Peyer's patch (tissue), 4 donors: ENCODE measurements around the gene WWOX. TPM values are rescaled to one million over a fixed set of nuclear protein-coding genes. Genes with fewer than 3 reads are reported as not detected.

Experiments used
- DNase-seq, 3 donors: peaks; one replicate each; pipeline ENCODE4 v3.0.0-alpha.2; 2017 to 2019
- H3K27ac ChIP-seq, 4 donors: fragments of 200-600 bp; sonication (generic); one replicate each; pipeline ENCODE4 v1.5.1; 2016 to 2019
- H3K27me3 ChIP-seq, 2 donors: fragments of 200-600 bp; sonication (generic); one replicate each; pipeline ENCODE4 v1.5.1; 2019
- H3K36me3 ChIP-seq, 3 donors: fragments of 200-600 bp; sonication (generic); one replicate each; pipeline ENCODE4 v1.5.1; 2016 to 2019
- H3K4me1 ChIP-seq, 4 donors: fragments of 200-600 bp; sonication (generic); one replicate each; pipeline ENCODE4 v1.5.1; 2016 to 2019
- H3K4me3 ChIP-seq, 4 donors: fragments of 200-600 bp; sonication (generic); 1 replicate in 3 of 4; 2 replicates in 1 of 4; pipeline ENCODE4 v1.5.1; 2016 to 2019; ENCODE audit warnings: mild to moderate bottlenecking in 1 of 4
- H3K9me3 ChIP-seq, 4 donors: fragments of 200-600 bp; sonication (generic); one replicate each; pipeline ENCODE4 v1.5.1; 2016 to 2019; ENCODE audit warnings: mild to moderate bottlenecking in 1 of 4
- POLR2A ChIP-seq, 2 donors: fragments of 450-650 bp; IDR thresholded peaks; one replicate each; pipeline ENCODE4 v1.5.1; 2017; ENCODE audit warnings: antibody characterized with exemption in 2 of 2, mild to moderate bottlenecking in 2 of 2, moderate library complexity in 2 of 2
- total RNA-seq, 4 donors: library from RNA; depleted of rRNA; stranded (reverse); fragments of >200 nt; gene quantifications; one replicate each; pipeline ENCODE4 v1.1.0, GENCODE V29; 2016
- TF ChIP-seq, protein P1 (sequence below), 6 experiments: fragments of 450-650 bp in 4 of 6; fragments of 200-600 bp in 2 of 6; sonication (generic) in 1 of 6; IDR thresholded peaks; one replicate each; pipeline ENCODE4 v1.5.1; 2017 to 2019; ENCODE audit warnings: antibody characterized with exemption in 6 of 6, mild to moderate bottlenecking in 3 of 6, moderate library complexity in 1 of 6

WWOX gene
- total RNA-seq, 4 donors from 2014 or later, result 17.3 to 197 (median 57.5) TPM

DNA sequence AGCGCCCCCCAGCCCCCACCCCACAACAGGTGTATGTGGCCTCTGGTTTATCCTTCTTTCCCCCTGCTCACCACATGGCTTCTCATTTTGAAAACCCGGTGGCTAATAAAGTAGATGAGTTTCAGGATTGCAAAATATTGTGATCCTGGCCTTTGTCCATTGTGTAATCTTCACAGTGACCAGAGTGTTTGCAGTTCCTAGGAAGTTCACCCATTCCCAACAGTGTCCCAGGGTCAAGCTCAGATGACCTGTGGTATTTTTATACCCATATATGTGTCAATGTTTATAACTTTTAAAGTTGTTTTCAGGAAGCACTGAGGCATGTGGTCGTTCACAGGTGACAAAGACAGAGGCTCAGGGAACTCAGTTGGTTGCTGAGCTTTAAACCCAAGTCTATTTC is 721.9 kb downstream of the WWOX start:
- no peak for DNase-seq
- Histone ChIP-seq H3K4me3 (no peak overlapping the region), H3K4me1 (peaks cover 0 to 4% (median 0%) of the 10 kb centered on the region in 4 donors), H3K27ac (no peak overlapping the region), H3K36me3 (no peaks in the 10 kb centered on the region), H3K9me3 (no peaks in the 10 kb centered on the region), H3K27me3 (no peaks in the 10 kb centered on the region)
- TF ChIP-seq, protein P1, sequence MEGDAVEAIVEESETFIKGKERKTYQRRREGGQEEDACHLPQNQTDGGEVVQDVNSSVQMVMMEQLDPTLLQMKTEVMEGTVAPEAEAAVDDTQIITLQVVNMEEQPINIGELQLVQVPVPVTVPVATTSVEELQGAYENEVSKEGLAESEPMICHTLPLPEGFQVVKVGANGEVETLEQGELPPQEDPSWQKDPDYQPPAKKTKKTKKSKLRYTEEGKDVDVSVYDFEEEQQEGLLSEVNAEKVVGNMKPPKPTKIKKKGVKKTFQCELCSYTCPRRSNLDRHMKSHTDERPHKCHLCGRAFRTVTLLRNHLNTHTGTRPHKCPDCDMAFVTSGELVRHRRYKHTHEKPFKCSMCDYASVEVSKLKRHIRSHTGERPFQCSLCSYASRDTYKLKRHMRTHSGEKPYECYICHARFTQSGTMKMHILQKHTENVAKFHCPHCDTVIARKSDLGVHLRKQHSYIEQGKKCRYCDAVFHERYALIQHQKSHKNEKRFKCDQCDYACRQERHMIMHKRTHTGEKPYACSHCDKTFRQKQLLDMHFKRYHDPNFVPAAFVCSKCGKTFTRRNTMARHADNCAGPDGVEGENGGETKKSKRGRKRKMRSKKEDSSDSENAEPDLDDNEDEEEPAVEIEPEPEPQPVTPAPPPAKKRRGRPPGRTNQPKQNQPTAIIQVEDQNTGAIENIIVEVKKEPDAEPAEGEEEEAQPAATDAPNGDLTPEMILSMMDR (IDR thresholded peaks at IDR 0.05), result no peak
- no peak for TF ChIP-seq POLR2A (IDR thresholded peaks at IDR 0.05)

DNA sequence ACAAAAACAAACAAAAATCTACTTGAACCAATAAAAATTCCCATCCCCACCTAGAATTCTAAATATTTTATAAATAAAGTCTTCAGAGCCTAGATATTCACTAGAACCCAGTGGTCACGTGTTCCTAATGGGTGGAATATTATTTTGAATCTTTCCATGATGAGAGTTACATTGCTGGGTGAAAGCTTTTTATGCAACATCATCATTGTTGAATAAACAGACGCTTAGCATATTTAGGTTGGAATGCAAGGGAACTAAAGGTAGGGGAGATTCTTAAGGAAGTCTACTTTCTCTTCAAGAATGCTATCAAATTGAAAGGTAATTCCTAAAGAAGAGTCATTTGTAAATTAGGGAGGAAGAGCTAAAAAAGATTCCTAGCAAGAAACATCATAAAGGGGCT is 723.1 kb downstream of the WWOX start:
- peaks cover 0 to 2% (median 0%) of the 10 kb centered on the region in 4 donors for H3K4me1 ChIP-seq
- TF ChIP-seq, protein P1 (IDR thresholded peaks at IDR 0.05), result no peak
- TF ChIP-seq POLR2A (IDR thresholded peaks at IDR 0.05), result no peak
- H3K9me3 ChIP-seq, result no peaks in the 10 kb centered on the region
- DNase-seq, result no peak
- H3K27ac ChIP-seq, result no peak overlapping the region
- no peak overlapping the region for H3K4me3 ChIP-seq
- no peaks in the 10 kb centered on the region for H3K27me3 ChIP-seq
- no peaks in the 10 kb centered on the region for H3K36me3 ChIP-seq

DNA sequence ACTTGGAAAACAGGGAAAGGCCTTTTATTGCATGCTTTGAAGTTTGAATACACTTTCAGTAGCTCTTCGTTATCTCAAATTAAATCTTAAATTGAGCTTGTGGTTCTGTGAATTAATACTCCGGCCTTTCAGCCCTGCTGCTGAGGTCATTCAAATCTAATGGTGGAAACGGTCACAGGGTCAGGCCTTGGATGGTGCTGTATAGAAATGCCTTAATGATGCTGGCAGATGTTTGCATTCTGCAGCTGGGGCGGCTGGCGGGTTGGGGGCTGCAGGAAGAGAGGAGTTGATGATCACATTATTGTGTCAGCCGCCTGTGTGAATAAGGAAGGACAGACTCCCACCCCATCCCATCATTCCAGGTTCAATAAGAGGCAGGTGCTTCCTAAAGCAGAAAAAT is 723.6 kb downstream of the WWOX start:
- Histone ChIP-seq H3K4me3 (no peak overlapping the region), H3K4me1 (no peaks in the 10 kb centered on the region), H3K27me3 (no peaks in the 10 kb centered on the region), H3K27ac (no peak overlapping the region), H3K36me3 (no peaks in the 10 kb centered on the region), H3K9me3 (no peaks in the 10 kb centered on the region)
- DNase-seq, result no peak
- TF ChIP-seq, protein P1 (IDR thresholded peaks at IDR 0.05), result no peak
- no peak for TF ChIP-seq POLR2A (IDR thresholded peaks at IDR 0.05)

DNA sequence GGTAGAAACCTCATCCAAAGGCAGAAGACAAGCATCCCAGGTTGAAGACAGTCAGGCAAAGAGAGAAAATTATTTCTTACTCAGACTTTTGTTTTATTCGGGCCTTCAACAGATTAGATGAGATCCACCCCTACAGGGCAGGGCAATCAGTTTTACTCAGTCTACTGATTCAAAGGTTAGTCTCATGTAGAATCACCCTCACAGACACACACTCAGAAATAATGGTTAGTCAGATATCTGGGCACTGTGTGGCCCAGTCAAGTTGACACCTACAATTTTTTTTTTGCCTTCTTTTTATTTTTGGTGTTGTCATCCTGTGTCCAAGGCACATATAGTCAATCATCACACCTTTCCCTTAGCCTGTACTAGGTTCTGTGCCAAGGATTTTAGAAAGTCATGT is 729.8 kb downstream of the WWOX start:
- H3K27me3 ChIP-seq, result no peaks in the 10 kb centered on the region
- no peak overlapping the region for H3K4me3 ChIP-seq
- no peak for TF ChIP-seq POLR2A (IDR thresholded peaks at IDR 0.05)
- H3K9me3 ChIP-seq, result no peaks in the 10 kb centered on the region
- H3K4me1 ChIP-seq, result no peaks in the 10 kb centered on the region
- H3K27ac ChIP-seq, result no peak overlapping the region
- no peaks in the 10 kb centered on the region for H3K36me3 ChIP-seq
- no peak for DNase-seq

DNA sequence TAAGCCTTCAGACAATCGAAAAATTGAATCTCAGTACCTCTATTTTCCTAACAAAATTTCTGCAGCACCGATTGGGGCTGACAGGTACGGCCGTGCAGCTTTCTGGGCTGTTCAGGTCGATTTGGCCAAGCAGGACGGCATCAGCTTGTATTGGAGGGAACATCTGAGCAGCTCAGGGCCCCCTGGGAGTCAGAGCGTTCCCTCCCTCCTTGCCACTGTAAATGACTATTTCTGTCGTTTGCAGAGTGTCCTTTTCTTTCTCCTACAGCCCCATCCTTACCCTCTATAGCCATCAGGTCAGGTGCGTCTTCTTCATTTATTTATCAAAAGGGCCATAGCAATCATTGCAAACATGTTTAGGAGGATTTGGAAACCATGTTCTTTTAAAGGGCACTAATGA is 731.1 kb downstream of the WWOX start:
- no peaks in the 10 kb centered on the region for H3K36me3 ChIP-seq
- no peak for TF ChIP-seq POLR2A (IDR thresholded peaks at IDR 0.05)
- TF ChIP-seq, protein P1 (IDR thresholded peaks at IDR 0.05), result no peak
- no peaks in the 10 kb centered on the region for H3K27me3 ChIP-seq
- H3K27ac ChIP-seq, result no peak overlapping the region
- no peaks in the 10 kb centered on the region for H3K4me1 ChIP-seq
- H3K9me3 ChIP-seq, result no peaks in the 10 kb centered on the region
- no peak for DNase-seq
- H3K4me3 ChIP-seq, result no peak overlapping the region

DNA sequence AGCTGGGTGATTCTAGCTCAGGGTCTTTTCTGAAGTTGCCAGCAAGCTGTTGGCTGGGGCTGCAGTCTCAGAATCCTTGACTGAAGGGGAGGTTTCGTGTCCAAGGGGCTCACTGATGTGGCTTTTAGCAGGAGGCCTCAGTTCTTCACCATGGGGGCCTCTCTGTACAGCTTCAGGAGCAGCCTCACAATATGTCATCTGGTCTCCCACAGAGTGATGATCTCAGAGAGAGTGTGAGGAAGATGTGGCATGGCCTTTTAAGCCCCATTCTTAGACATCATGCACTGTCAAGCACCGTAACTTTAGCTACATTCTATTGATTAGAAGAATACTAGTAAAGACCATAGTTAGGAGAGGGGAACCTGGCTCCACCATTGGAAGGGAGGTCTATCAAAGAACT is 732.6 kb downstream of the WWOX start:
- TF ChIP-seq, protein P1 (IDR thresholded peaks at IDR 0.05), result no peak
- no peak for TF ChIP-seq POLR2A (IDR thresholded peaks at IDR 0.05)
- Histone ChIP-seq H3K4me1 (no peaks in the 10 kb centered on the region), H3K4me3 (no peak overlapping the region), H3K36me3 (no peaks in the 10 kb centered on the region), H3K9me3 (no peaks in the 10 kb centered on the region), H3K27me3 (no peaks in the 10 kb centered on the region), H3K27ac (no peak overlapping the region)
- DNase-seq, result no peak
